Activated T-cell treated with anti-CD3 and anti-CD28 coated beads for 1 hour (primary cell): Measurements from ENCODE around the gene SHISA9.

Experiments
- DNase-seq: peaks from one replicate; pipeline ENCODE4 v3.0.0-alpha.2; 2020; ENCODE audit warnings: low read depth

SHISA9 gene

DNA sequence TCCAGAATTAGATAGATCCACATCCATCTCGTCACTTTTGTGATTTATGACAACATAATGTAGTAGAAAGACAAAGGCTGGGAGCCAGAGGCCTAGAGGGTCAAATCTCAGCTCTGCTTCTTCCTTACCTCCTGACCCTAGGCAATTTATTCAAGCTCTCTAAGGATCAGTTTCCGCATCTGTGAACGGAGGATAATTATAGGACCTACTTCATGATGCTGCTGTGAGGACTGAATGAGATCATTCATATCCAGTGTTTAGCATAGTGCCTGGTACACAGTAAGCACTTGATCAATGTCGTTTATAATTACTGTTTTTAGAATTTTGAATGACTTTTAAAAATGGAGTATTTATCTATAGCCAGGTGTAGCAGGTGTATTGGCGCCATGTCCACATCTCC, 128.4 kb downstream of the SHISA9 start:
- DNase-seq, result no peak

DNA sequence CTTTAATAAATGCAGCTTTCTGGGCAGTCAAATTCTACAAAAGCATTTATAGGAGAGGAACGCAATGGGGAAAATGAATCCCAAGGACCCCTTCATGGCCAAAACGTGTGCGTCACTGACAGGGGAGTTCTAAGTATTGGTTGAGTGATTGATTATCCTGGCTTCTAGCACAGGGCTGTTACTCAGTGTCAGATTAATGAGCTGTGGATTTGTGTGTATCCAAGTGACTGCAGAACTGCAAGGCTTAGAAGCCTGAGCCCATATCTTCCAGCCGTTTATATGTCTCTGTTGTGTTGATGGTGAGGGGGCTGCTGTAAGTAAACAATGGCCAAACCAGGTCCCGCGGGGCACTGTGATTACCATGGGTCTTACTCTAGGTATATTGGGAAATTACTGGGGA, 129.4 kb downstream of the SHISA9 start:
- DNase-seq, result no peak

DNA sequence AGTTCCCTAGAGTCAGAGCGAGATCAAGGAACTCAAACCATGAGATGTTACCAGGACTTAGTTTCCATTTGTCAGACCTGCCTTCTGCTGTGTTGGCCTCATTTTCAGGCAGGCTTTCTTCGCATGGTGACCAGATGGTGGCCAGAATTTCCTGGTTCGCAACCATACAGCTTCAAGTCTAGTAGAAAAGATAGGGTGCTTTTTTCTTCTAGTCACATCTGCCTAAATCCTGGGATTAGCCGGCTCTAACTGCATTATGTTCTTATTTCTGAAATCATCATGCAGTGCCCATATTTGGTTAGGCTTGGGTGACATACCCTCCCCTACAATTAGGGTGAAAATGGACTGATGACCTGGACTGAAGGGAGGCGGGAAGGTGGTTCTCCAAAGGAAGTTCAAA, 131.5 kb downstream of the SHISA9 start:
- no peak for DNase-seq

DNA sequence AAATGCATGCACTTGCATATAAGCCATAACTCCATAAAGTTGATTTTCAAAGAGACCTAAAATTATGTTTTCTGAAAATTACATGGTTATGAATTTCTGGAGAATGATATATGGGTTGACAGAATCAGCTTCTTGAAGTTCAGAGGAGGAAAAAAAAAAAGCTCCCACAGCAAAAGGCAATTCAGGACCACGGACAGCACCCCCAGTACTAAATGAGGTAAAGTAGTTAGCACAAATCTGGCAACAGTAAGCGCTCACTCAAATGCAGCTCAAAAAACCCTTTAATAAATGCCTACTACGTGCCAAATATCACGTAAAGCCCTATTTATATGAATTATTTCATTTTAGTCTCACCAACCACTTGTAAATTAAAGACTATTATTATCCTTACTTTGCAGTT, 135.2 kb downstream of the SHISA9 start:
- DNase-seq, result peak; percentile 3

DNA sequence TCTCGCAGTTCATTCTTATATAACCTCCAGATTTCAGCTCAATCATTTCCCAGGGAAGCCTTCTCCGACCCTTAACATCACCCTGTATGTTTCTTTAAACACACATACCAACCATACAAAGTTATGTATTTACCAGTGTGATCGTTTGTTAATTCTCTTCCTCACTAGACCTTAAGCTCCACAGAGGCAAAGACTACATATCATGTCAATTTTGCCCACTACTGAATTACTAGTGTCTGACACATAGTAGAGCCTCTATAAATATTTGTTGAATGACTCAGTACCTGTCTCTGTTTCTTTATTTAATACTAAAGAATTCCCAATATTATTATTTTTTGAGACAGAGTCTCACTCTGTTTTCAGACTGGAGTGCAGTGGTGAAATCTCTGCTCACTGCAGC, 137.2 kb downstream of the SHISA9 start:
- DNase-seq, result no peak

DNA sequence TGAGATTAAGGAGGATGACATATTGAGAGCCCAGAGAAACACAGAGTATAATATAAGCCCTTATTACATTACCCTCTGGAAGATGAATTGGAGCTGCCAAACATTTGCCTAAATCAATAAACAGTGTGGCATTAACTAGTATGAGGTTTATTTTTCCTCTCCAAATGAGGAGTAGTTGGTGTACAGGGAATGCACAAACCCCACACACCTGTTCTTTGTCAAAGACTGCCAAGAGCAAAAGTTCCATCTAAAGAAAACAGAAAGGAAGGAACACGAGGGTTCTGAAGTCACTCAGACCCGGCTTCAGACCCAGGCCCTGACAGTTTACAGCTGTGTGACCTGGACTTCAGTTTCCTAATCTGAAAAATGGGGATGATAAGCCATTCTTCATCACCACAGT, 138.1 kb downstream of the SHISA9 start:
- no peak for DNase-seq

DNA sequence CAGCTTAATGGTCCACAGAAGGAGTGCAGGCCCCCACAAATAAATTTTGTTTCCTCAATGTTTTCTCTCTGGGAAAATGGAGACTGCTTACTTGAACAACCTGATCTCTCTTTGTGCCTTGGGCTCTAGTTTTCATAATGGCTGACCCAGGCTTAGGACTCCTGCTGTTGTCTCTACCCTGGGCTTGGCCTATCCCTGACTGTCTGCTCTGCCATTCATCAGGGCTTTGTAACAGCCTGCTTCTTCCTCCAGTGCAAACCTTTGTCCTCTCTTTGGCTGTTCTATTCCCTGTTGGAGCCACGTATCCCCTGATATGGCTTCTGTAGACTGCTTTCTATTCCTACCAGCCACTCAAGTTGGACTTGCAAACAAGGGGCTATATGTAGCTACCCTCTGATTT, 139.8 kb downstream of the SHISA9 start:
- no peak for DNase-seq

DNA sequence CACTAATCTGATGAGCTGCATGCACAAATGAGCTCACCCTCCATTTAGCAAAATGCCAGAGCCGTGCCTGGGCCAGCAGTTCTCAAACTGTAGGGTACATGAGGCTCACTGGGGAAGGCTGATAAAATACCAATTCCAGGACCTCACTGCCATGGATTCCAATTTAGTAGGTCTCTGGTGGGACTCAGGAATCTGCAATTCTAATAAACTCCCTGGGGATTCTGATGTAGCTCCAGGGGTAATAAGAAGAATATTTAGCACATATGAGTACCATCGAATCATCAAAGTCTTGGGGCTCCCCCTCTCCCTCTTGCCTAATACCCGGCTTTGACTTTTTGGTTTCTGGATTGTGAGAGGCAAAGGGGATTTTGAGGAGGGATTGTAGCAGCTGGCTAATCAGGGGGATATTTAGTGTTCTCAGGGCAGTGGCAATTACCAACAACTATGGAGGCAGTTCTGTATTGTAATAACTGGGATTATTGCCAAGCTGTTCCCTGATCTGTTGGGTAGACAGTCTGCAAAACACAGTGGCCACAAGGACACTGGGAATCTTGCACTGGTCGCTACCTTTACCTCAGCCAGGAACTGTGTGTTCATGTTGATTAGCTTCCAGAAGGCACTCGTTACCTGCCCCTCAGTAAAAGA, 140.4 kb downstream of the SHISA9 start:
- no peak for DNase-seq

DNA sequence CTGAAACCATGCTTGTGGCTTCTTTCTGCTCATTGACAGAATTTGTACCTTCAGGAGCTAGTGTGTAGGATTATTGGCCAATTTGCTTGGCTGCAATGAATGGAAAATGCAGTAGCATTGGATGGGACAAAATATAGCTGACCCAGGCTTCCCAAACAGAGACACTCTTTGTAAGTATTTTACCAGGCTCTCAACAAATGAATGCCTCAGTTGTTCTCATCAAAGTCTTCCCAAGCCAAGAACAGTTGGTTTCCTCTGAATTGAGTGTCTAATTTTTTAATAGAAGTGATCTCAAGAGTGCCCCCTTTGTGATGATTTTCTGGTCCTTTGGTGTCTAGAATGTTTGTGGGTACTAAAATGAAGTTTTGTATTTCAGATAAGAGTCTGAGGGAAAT, 140.9 kb downstream of the SHISA9 start:
- no peak for DNase-seq

DNA sequence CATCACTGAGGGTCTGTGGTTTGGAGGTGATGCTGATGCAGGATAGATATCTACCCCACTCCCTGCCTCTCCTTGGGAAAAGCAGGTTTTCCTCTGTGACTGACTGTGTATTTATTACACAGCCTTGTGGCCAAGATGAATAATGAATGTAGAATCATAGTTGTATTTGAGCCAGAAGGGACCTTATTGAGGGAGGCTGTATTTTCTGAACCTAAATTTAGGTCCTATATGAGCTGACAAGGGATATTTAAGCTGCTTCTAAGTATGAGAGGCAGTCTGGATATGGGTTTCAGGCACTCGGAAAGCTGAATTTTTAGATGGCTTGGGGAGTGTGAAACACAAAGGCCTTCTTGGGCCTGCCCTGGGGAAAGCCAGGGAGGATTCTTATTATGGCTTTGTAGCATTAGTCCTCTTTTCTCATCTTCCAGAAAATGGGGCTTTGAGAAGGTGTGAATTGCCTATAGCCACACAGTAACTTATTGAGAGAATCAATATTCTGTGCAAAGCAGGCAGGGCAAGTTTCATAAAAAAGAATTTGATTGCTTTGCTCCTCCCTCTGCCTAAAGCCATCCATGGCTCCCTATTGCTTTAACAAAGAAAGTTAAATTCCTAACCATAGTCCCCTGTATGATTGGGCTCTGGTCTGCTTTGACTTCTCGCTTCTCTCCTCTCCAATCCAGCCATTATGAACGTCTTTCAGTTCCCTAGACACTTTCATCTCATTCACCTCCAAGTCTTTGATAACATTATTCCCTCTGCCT, 144.8 kb downstream of the SHISA9 start:
- no peak for DNase-seq

DNA sequence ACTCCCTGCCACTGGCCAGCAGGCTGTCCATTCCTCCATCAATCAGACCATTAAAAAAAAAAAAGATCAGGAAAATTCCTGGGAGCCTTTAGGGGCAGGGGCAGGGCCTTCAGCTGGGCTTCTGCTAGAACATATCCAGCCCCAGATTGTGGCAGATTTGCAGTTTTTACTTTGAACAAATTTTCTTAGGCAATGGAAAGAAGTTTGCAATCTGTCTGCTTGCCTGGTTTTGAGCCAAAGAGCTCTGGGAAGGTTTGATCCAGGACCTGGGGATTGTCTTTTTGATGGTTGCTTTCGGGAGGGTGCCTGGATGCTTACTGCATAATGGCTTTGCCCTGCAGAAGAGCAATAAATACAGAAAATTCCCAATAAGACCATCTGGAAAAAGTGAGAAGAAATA, 145.9 kb downstream of the SHISA9 start:
- DNase-seq, result no peak

DNA sequence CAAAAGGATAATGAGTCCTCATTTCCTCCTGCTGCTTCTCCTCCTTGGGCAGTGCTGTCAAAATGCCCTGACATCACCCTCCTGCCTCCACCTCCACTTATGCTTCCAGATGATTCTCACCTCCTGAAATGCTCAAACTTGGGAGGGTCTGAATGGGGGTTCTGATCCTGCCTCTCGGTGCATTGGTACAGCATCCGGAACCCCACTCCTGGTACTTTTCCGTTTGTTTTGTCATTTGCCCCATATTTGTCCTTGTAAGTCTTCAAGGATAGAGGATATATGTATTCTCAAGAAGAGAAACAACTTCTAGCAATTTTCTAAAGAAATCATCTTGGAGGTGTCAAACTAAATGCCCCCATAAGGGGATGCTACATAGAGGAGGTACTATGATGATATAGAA, 148.3 kb downstream of the SHISA9 start:
- DNase-seq, result no peak

DNA sequence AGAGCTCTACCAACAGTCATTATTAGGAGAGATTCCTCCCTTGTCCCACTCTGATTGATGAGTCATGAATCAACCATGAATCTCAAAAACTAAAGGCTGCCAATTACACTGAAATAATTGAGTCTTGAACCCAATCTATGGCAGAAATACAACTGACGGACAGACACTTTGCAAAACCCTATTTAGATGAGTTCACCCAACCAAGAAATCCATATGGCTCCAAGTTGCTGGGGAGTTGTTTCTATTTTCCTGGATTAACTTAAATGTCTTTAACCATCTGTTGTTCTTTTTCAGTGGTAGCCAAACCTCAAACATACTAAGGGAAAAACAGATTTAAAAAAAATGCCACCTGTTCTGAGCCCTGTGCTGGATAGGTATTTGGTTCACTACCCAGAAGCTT, 151.0 kb downstream of the SHISA9 start:
- DNase-seq, result no peak

DNA sequence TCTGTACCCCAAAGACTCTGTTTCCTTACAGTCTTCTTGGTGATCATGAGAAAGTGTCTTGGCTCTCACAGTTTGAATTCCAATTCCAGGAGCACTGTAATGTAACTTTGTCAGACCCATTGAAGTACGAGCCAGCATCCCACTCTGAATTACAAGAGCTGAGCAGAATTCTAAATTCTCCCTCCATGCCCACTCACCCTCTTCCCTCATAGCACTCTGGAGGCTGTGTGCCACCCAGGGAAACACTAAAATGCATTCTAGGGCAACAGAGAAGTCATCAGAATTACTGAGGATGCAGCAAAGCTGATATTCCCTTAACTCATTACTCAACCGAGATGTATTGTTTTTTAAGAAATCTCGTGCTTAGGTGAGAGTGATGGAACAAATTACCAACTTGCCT, 154.1 kb downstream of the SHISA9 start:
- DNase-seq, result no peak

DNA sequence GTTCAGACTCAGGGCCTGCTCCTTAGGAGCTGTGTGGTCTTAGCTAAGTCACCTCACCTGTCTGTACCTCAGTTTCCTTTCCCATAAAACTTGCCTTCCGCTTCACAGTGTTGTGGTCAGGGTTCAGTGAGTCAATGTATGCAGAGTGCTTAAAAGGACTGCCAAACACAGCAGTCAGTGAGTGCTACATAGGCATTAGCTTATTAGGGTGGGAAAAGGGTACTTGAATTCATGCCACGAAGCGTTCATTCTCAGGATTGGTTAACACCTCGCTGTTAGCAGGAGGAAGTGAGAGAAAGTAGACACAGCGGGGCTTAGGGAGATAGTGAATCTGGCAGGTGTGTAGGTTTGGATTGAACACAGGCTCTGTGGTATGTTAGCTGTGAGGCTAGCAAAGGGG, 155.2 kb downstream of the SHISA9 start:
- no peak for DNase-seq

DNA sequence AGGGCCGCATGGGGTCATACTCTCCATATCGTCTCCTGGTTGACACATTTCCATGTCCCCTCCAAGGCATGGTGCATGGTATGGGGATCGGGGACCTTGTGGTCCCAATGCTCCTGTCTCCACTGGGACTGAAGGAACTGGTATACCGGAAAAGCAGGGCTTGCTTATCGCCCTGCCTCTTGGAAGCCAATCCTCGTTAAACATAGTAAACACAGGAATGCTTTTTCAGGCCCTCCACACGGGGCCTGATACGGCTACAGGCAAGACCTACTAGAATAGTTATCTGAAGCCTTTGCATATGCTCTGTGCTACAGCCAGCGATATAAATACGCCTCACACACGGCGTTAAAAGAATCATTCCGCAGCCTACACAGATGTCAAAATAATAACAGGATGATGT, 159.5 kb downstream of the SHISA9 start:
- no peak for DNase-seq

DNA sequence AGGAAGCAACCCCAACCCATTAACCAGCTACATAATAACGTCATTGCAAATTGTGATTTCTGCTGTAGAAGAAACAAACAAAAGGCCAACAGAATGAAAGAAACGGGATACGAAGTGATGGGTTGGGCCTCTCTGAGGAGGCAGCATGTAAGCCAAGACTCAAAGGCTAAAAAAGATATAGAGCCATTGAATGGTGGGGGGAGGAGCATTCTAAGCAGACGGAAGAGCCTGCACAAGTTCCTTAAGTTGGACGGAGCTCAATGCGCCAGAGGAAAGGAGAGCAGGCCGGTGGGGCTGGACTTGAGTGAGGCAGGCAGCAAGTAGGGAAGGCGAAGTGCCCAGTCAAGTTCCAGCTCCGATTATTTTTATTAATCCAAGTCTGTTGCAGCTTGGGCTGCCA, 160.3 kb downstream of the SHISA9 start:
- DNase-seq, result no peak

DNA sequence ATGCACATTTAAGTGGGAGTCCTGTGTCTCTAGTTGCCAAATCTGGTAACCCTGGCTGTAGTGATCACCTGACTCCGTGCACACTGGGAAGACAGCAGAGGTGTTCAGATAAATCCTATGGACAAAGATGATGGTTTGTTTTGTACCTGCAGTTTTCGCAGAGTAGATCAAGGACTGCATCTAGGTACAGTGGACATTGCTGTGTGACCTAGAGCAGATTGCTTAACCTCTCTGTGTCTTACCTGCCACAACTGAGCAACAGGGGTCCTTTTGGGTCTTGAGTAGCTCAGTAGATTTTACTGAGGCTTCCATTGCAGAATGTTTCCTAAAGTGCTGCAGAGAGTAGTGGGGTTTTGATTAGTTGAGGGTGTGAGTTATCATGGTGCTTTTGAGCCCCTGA, 160.8 kb downstream of the SHISA9 start:
- DNase-seq, result no peak

DNA sequence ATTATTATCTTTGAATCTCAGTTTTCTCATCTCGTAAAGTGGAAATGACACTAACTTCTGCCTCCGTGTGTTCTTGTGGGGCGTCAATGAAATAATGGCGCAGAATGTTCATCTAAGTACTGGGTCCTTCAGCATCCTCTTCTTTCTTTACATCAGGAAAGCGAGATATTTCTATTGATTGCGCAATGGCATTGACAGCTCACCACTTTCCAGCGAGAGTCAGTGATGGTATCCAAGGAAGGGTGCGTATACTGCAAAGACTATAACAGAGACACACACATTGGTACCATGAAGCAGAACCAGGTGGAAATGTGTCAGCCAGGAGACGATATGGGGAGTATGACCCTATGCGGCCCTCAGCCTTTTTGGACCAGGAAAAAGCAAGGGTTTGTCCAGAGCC, 162.1 kb downstream of the SHISA9 start:
- DNase-seq, result no peak

DNA sequence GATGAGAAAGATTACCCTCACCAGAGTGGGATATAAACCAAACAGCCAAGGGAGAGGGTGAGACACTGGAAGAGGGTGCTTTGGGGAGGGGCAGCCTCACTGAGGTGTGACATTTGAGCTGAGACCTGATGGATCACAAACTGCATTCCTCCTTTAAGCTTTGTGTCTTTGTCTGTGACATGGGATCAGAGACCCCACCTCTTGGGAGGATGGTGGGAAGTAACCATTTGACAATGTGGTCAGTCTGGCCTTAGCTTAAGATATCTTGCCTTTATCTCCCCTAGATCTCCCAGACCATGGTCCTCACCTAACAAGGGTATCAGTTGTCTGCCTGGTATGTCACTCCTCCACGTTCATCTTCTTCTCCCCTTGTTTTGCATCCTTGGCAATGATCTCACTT, 163.4 kb downstream of the SHISA9 start:
- DNase-seq, result no peak

DNA sequence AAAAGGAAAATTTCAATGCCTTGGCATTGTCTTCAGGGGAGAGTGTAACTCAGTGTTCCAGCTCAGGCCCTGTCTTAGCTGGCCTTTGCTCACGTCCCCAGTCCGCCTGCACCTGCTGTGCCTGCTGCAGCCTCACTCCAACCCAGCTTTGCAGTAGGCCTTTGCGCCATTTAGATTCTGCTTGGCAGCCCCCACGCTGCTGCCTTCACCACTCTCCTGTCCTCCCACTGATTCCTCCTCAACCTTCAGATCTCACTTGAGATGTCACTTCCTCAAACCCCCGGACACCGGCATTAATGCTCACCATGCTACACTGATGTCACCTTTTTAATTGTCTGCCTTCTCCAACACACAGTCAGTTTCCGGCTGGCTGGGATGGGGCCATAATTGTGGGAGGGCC, 166.2 kb downstream of the SHISA9 start:
- no peak for DNase-seq

DNA sequence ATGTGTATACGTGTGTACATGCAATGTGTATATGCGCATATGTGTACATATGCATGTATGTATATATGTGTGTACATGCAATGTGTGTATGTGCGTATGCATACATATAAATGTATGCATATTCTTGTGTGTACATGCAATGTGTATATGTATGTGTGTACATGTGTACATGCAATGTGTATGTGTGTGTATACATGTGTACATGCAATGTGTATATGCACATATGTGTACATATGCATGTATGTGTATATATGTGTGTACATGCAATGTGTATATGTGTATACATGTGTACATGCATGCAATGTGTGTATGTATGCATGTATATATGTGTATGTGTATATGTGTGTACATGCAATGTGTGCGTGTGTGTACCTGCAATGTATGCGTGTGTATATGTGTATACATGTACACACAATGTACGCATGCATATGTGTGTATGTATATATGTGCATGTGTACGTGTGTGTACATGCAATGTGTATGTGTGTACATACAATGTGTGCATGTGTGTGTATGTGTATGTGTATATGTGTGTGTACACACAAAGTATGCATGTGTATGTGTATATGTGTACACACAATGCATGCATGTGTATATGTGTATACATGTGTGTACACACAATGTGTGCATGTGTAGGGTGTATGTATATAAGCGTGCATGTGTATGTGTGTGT, 167.7 kb downstream of the SHISA9 start:
- no peak for DNase-seq

DNA sequence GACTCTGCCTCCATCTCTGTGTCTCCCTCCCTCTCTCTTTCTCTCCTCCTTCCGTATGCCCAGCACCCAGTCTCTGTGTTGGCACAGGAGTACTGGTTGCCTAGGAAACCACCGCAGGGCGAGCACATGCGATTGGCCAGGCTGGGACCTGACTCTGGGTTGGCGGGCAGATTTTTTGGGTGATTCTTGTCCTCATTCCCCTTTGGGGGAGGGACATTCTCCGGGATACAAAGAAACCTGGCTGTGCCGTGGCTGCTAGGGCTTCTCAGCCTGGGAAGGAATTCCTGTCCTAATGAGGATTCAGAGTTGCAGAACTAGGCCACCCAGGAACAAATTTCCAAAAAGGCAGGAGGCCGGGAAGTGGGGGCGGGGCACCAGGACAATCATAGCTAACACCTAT, 168.9 kb downstream of the SHISA9 start:
- no peak for DNase-seq

DNA sequence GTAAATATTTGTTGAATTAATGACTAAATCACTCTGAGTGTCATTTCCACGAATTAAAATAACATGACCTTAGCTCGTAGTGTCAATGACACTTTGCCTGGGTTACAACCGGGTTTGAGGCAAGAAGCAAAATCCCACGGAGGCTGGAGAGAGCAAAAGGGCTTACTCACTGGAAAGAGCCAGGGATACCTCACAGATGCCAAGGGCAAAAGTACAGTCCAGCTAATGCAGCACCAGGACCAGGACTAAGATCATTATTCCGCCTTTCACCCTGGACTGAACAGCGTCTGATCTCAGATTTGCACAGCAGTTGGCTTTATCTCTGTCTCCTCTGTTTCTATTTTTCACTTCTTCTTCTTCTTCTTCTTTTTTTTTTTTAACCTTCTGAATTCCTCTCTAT, 175.5 kb downstream of the SHISA9 start:
- no peak for DNase-seq
